ENCODE measurements around the gene ITGAV. TPM values are rescaled to one million over a fixed set of nuclear protein-coding genes. Genes with fewer than 3 reads are reported as not detected.

Gene ITGAV
- total and polyA plus RNA-seq, 2 donors (not counting 3 experiments of a cell fraction or from before 2014, with no cell fraction given), result 61.8 to 131 TPM

DNA sequence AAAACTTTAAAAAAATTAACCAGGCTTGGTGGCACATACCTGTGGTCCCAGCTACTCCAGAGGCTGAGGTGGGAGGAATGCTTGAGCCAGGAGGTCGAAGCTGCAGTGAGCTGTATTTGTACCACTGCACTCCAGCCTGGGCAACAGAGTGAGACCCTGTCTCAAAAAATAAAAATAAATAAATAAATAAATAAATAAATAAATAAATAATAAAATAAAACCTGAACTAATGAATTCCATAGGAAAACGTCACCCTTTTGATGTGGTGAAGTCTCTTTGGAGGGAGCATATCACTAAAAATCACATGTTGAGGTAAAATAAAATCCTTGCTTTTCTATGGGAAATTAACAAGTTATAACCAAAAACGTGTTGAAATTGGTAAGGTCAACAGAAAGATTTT, 29.6 kb upstream of the ITGAV start:
- no peaks in the 10 kb centered on the region for H3K9me1 ChIP-seq (replicated peaks; ENCODE audit: control insufficient read depth, extremely low read depth, insufficient read depth, low read length)
- no peaks in the 10 kb centered on the region for H3K9me3 ChIP-seq (replicated peaks; ENCODE audit: control insufficient read depth, insufficient read depth, low read length)
- ChIA-PET POLR2A (no interaction called here), CTCF (no interaction called here)
- no peak overlapping the region for H3K9ac ChIP-seq (replicated peaks; ENCODE audit: extremely low read depth, insufficient read depth, low read length)
- no peak overlapping the region for H2AFZ ChIP-seq (ENCODE audit: low read depth, low read length)
- no peak for FAIRE-seq
- no peak for DNase-seq (ENCODE audit: low read depth, low spot score)
- no peaks in the 10 kb centered on the region for H3K36me3 ChIP-seq (ENCODE audit: control insufficient read depth in 2 of 2, extremely low read depth in 1 of 2, insufficient read depth in 2 of 2, low read length in 2 of 2)
- TF ChIP-seq POLR2A (IDR thresholded peaks at IDR 0.05; ENCODE audit: low read depth, low read length) (no peak), JUN (IDR thresholded peaks at IDR 0.05; ENCODE audit: borderline replicate concordance, insufficient read depth, insufficient read length, low read depth) (no peak), GATA2 (IDR thresholded peaks at IDR 0.05; ENCODE audit: insufficient read depth, insufficient read length, low read depth, low read length) (no peak), POLR2AphosphoS5 (IDR thresholded peaks at IDR 0.05; ENCODE audit: insufficient read depth, low read depth, low read length) (no peak), MYC (IDR thresholded peaks at IDR 0.05; ENCODE audit: low read depth, low read length) (no peak), FOS (IDR thresholded peaks at IDR 0.05; ENCODE audit: borderline replicate concordance, insufficient read depth, low read length) (no peak), EZH2 (IDR thresholded peaks at IDR 0.05; ENCODE audit: borderline replicate concordance, low read depth, low read length, severe bottlenecking) (no peak)
- TF ChIP-seq, protein P1, sequence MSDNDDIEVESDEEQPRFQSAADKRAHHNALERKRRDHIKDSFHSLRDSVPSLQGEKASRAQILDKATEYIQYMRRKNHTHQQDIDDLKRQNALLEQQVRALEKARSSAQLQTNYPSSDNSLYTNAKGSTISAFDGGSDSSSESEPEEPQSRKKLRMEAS (IDR thresholded peaks at IDR 0.05; ENCODE audit: insufficient read depth, insufficient read length), result no peak
- TF ChIP-seq, protein P2, sequence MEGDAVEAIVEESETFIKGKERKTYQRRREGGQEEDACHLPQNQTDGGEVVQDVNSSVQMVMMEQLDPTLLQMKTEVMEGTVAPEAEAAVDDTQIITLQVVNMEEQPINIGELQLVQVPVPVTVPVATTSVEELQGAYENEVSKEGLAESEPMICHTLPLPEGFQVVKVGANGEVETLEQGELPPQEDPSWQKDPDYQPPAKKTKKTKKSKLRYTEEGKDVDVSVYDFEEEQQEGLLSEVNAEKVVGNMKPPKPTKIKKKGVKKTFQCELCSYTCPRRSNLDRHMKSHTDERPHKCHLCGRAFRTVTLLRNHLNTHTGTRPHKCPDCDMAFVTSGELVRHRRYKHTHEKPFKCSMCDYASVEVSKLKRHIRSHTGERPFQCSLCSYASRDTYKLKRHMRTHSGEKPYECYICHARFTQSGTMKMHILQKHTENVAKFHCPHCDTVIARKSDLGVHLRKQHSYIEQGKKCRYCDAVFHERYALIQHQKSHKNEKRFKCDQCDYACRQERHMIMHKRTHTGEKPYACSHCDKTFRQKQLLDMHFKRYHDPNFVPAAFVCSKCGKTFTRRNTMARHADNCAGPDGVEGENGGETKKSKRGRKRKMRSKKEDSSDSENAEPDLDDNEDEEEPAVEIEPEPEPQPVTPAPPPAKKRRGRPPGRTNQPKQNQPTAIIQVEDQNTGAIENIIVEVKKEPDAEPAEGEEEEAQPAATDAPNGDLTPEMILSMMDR (IDR thresholded peaks at IDR 0.05; ENCODE audit: extremely low read depth in 1 of 2, insufficient read depth in 1 of 2, low read depth in 1 of 2, low read length in 2 of 2), result no peak
- no peaks in the 10 kb centered on the region for H4K20me1 ChIP-seq (replicated peaks; ENCODE audit: control insufficient read depth, extremely low read depth, insufficient read depth, low read length)
- H3K27me3 ChIP-seq (ENCODE audit: control insufficient read depth in 2 of 2, insufficient read depth in 2 of 2, low read length in 2 of 2), result no peaks in the 10 kb centered on the region
- H3K27ac ChIP-seq (ENCODE audit: insufficient read depth, low read depth, low read length), result no peak overlapping the region
- dilution Hi-C loops (cut with MboI; ENCODE audit: extremely low pct_ligation_motif_present, low sequenced_read_pairs) (no loop called here), intact Hi-C loops (cut with micrococcal nuclease) (no loop called here)
- no peak overlapping the region for H3K4me2 ChIP-seq (ENCODE audit: insufficient read depth, low read length)
- no TSS peak for BruUV-seq (replicated peaks)
- no peak overlapping the region for H3K4me3 ChIP-seq (replicated peaks in 1 of 3; ENCODE audit: insufficient read depth in 1 of 3, low read depth in 1 of 3, low read length in 3 of 3)
- peaks cover 10% of the 10 kb centered on the region for H3K4me1 ChIP-seq (ENCODE audit: control insufficient read depth, extremely low read depth, insufficient read depth, low read length)
- H3K79me2 ChIP-seq (ENCODE audit: control insufficient read depth, insufficient read depth, low read length), result no peaks in the 10 kb centered on the region
